Natural killer cell (primary cell): ENCODE results near the gene FOXF1. TPM values are rescaled to one million over a fixed set of nuclear protein-coding genes. Genes with fewer than 3 reads are reported as not detected.
A peak's percentile ranks its signal among the peaks of the same experiment; 100 is the strongest.

Source experiments
- ATAC-seq, 3 donors: fragments of 150-1000 bp in 2 of 3; fragments of 200-7000 bp in 1 of 3; cut with Tn5 transposase; 1 replicate in 1 of 3; 2 replicates in 2 of 3; pipeline ENCODE4 v1.10.0; 2021; ENCODE audit warnings: mild to moderate bottlenecking in 2 of 3, moderate library complexity in 2 of 3
- DNase-seq, 2 donors: peaks; one replicate each; pipeline versions ENCODE4 v3.0.0 to v3.0.0-alpha.2; 2013 to 2021; ENCODE audit warnings: mixed read lengths in 1 of 2
- H3K27ac ChIP-seq: one replicate; pipeline ENCODE4 v1.5.1; 2013; ENCODE audit warnings: mild to moderate bottlenecking, low read length
- H3K27me3 ChIP-seq: one replicate; pipeline ENCODE4 v1.6.1; 2013; ENCODE audit warnings: low read length; ENCODE audit not compliant: control insufficient read depth, insufficient read depth
- H3K36me3 ChIP-seq: one replicate; pipeline ENCODE4 v1.6.1; 2013; ENCODE audit warnings: low read length; ENCODE audit not compliant: control insufficient read depth, insufficient read depth
- H3K4me1 ChIP-seq: one replicate; pipeline ENCODE4 v1.6.1; 2013; ENCODE audit warnings: low read length; ENCODE audit not compliant: control insufficient read depth, insufficient read depth
- H3K4me3 ChIP-seq: one replicate; pipeline ENCODE4 v1.5.1; 2013; ENCODE audit warnings: low read length
- H3K9me3 ChIP-seq: one replicate; pipeline ENCODE4 v1.6.1; 2013; ENCODE audit warnings: low read length; ENCODE audit not compliant: control insufficient read depth, insufficient read depth
- H3K27ac Mint-ChIP-seq, 2 donors: one replicate each; pipeline ENCODE4 v1.8.0; 2022; ENCODE audit warnings: mild to moderate bottlenecking in 2 of 2, mixed read lengths in 2 of 2, moderate library complexity in 1 of 2
- H3K27me3 Mint-ChIP-seq, 2 donors: one replicate each; pipeline ENCODE4 v1.8.0; 2022; ENCODE audit warnings: low read depth in 2 of 2, mixed read lengths in 2 of 2
- H3K36me3 Mint-ChIP-seq: one replicate; pipeline ENCODE4 v1.8.0; 2022; ENCODE audit warnings: mixed read lengths
- H3K4me1 Mint-ChIP-seq, 2 donors: one replicate each; pipeline ENCODE4 v1.8.0; 2022; ENCODE audit warnings: mixed read lengths in 2 of 2
- H3K4me3 Mint-ChIP-seq: one replicate; pipeline ENCODE4 v1.8.0; 2022; ENCODE audit warnings: mild to moderate bottlenecking, moderate library complexity, mixed read lengths
- H3K9me3 Mint-ChIP-seq, 2 donors: one replicate each; pipeline ENCODE4 v1.8.0; 2022; ENCODE audit warnings: mixed read lengths in 2 of 2
- WGBS: methylation state at CpG from one replicate; pipeline ENCODE4 v1.1.7; 2013; ENCODE audit warnings: missing lambda C conversion rate; ENCODE audit not compliant: insufficient coverage; 5-methylcytosine and 5-hydroxymethylcytosine counted together
- intact Hi-C: fragments of 100-400 bp; cut with micrococcal nuclease; formaldehyde crosslinking; loops from one replicate; pipeline ENCODE4 v1.14.2; 2022
- total RNA-seq, 4 donors: library from RNA; stranded (reverse); fragments of 120-200 nt in 1 of 4; gene quantifications; one replicate each; pipeline versions ENCODE4 v1.2.3 to v1.2.4, GENCODE V29; 2013 to 2022
- TF ChIP-seq, protein P1 (sequence below): fragments of 200-600 bp; IDR thresholded peaks from one replicate; pipeline ENCODE4 v1.8.0; 2022; ENCODE audit warnings: antibody characterized with exemption

Gene FOXF1
- total RNA-seq = not detected
- not detected for total RNA-seq (2013)

DNA sequence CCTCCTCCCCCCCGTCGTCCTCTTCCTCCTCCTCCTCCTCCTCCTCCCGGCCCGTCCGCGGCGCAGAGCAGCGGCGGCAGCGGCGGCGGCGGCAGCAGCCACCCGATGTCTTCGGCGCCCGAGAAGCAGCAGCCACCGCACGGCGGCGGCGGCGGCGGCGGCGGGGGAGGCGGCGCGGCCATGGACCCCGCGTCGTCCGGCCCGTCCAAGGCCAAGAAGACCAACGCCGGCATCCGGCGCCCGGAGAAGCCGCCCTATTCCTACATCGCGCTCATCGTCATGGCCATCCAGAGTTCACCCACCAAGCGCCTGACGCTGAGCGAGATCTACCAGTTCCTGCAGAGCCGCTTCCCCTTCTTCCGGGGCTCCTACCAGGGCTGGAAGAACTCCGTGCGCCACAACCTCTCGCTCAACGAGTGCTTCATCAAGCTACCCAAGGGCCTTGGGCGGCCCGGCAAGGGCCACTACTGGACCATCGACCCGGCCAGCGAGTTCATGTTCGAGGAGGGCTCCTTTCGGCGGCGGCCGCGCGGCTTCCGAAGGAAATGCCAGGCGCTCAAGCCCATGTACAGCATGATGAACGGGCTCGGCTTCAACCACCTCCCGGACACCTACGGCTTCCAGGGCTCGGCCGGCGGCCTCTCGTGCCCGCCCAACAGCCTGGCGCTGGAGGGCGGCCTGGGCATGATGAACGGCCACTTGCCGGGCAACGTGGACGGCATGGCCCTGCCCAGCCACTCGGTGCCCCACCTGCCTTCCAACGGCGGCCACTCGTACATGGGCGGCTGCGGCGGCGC, at the start of gene FOXF1:
TSS of gene FOXF1 (plus strand) at position 63 of the 797 bp plus-strand sequence. CDS start at position 106, 43 bp downstream.
- Histone ChIP-seq H3K9me3 (no peaks in the 10 kb centered on the region), H3K4me1 (peaks cover 17% of the 10 kb centered on the region), H3K4me3 (no peak within 1 kb of the TSS), H3K36me3 (no peaks in the 10 kb centered on the region), H3K27me3 (peaks cover 47% of the 10 kb centered on the region), H3K27ac (no peak within 1 kb of the TSS)
- H3K4me3 Mint-ChIP-seq = peak within 1 kb of the TSS; percentile 82
- H3K9me3 Mint-ChIP-seq = no peaks in the 10 kb centered on the region
- intact Hi-C loops = no loop called here
- ATAC-seq = no peak
- peaks cover 51 to 62% of the 10 kb centered on the region in 2 donors for H3K27me3 Mint-ChIP-seq
- no peaks in the 10 kb centered on the region for H3K36me3 Mint-ChIP-seq
- H3K27ac Mint-ChIP-seq = no peak within 1 kb of the TSS
- TF ChIP-seq, protein P1, sequence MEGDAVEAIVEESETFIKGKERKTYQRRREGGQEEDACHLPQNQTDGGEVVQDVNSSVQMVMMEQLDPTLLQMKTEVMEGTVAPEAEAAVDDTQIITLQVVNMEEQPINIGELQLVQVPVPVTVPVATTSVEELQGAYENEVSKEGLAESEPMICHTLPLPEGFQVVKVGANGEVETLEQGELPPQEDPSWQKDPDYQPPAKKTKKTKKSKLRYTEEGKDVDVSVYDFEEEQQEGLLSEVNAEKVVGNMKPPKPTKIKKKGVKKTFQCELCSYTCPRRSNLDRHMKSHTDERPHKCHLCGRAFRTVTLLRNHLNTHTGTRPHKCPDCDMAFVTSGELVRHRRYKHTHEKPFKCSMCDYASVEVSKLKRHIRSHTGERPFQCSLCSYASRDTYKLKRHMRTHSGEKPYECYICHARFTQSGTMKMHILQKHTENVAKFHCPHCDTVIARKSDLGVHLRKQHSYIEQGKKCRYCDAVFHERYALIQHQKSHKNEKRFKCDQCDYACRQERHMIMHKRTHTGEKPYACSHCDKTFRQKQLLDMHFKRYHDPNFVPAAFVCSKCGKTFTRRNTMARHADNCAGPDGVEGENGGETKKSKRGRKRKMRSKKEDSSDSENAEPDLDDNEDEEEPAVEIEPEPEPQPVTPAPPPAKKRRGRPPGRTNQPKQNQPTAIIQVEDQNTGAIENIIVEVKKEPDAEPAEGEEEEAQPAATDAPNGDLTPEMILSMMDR = no peak
- DNase-seq = peak in 1 of 2 donors; percentile 17
- H3K4me1 Mint-ChIP-seq = peaks cover 7 to 32% of the 10 kb centered on the region in 2 donors
- 3% methylated on average over 89 of the region's 89 CpGs for WGBS

DNA sequence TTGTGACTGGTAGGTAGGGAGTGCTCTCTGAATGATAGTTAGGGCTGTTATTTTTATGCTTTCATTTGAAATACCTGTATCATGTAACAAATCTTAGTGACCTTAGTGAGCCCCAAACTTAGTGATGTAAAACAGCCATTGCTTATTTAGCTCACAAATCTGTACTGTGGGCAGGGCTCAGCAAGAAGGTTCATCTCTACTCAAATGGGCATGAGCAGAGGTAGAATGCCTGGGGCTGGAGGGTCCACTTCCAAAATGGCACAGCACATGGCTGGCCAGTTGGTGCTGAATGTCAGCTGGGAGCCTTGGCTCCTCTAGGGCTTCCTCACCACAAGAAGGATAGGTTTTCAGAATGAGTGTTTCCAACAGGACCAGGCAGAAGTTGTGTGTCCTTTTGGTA, 49.3 kb upstream of the FOXF1 start:
- no peak overlapping the region for H3K27ac ChIP-seq
- H3K9me3 Mint-ChIP-seq = peaks cover 6 to 7% of the 10 kb centered on the region in 2 donors
- ATAC-seq (no peak), DNase-seq (no peak)
- no peaks in the 10 kb centered on the region for H3K4me1 ChIP-seq
- no peaks in the 10 kb centered on the region for H3K4me1 Mint-ChIP-seq
- peaks cover 0 to 21% of the 10 kb centered on the region in 2 donors for H3K27me3 Mint-ChIP-seq
- no peaks in the 10 kb centered on the region for H3K36me3 Mint-ChIP-seq
- no peaks in the 10 kb centered on the region for H3K9me3 ChIP-seq
- TF ChIP-seq, protein P1 = no peak
- intact Hi-C loops = no loop called here
- no peak overlapping the region for H3K4me3 ChIP-seq
- H3K27me3 ChIP-seq = peaks cover 2% of the 10 kb centered on the region
- H3K4me3 Mint-ChIP-seq = no peak overlapping the region
- H3K27ac Mint-ChIP-seq = no peak overlapping the region
- no peaks in the 10 kb centered on the region for H3K36me3 ChIP-seq

DNA sequence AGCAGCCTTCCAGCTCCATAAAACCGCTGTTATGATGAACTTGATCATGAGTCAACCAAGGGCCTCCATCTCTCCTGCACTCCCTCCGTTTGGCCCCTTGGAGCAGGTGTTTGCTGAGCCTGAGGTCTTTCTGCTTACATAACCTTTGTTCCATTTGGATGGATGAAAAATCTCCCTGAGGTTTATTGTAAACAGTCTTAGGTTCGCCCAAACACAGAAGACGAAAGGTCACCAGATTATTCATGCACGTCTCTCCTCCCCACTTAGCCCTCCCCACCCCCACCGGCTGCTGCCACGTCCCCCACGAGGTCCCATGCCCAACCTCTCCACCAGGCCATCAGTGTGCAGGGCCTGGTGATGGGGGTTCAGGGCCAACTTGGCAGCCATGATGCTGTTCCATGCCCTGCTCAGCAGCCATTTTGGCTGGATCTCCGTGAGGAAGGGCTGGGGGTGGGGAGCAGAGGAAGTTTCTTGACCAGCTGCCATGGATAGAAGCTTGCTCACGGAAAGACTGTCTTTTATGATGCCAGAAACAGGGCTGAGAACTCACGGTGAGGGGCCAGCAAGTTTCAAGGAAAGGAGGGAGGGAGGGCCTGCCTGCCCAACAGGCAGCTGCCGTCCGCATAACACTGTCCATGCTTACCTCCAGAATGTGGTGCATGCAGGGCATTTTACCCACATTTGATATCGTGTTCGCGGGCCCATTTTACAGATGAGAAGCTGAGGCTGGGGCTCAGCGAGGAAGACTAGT, 47.8 kb upstream of the FOXF1 start:
- no peak overlapping the region for H3K27ac ChIP-seq
- intact Hi-C loops = no loop called here
- Mint-ChIP-seq H3K27me3 (peaks cover 0 to 18% of the 10 kb centered on the region in 2 donors), H3K4me1 (no peaks in the 10 kb centered on the region), H3K36me3 (no peaks in the 10 kb centered on the region), H3K9me3 (peaks cover 6 to 7% of the 10 kb centered on the region in 2 donors), H3K27ac (no peak overlapping the region), H3K4me3 (no peak overlapping the region)
- H3K4me3 ChIP-seq = no peak overlapping the region
- ATAC-seq (no peak), DNase-seq (no peak)
- TF ChIP-seq, protein P1 = no peak
- no peaks in the 10 kb centered on the region for H3K9me3 ChIP-seq
- 81% methylated on average over 16 of the region's 17 CpGs for WGBS
- H3K4me1 ChIP-seq = no peaks in the 10 kb centered on the region
- H3K27me3 ChIP-seq = no peaks in the 10 kb centered on the region
- H3K36me3 ChIP-seq = no peaks in the 10 kb centered on the region
